ENCODE measurements around the gene FAM120B.

DNA sequence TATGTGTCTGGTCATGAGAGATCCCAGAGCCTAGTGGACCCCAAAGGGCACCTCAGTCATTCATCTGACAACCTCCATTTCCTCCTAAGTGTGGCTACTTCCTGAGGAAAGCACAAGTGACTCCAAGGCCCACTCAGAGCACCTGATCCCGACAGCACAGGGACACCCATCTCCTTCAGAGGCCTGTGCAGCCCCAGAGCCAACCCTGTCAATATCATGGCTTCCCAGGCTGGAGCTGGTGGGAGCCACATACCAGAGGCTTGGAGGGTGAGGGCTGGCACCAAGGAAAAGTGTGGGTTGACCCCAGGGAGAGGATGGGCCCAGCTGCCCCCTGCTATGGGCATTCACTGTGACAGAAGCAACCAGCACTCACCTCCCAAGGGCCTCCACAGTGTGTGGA is 129.2 kb downstream of the FAM120B start:
- TF ChIP-seq POLR2A (IDR thresholded peaks at IDR 0.05), result no peak
- TF ChIP-seq, protein P1, sequence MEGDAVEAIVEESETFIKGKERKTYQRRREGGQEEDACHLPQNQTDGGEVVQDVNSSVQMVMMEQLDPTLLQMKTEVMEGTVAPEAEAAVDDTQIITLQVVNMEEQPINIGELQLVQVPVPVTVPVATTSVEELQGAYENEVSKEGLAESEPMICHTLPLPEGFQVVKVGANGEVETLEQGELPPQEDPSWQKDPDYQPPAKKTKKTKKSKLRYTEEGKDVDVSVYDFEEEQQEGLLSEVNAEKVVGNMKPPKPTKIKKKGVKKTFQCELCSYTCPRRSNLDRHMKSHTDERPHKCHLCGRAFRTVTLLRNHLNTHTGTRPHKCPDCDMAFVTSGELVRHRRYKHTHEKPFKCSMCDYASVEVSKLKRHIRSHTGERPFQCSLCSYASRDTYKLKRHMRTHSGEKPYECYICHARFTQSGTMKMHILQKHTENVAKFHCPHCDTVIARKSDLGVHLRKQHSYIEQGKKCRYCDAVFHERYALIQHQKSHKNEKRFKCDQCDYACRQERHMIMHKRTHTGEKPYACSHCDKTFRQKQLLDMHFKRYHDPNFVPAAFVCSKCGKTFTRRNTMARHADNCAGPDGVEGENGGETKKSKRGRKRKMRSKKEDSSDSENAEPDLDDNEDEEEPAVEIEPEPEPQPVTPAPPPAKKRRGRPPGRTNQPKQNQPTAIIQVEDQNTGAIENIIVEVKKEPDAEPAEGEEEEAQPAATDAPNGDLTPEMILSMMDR (IDR thresholded peaks at IDR 0.05), result no peak
